IMR-90 (cell line): Measurements from ENCODE around the gene TTBK2.

Source experiments
- CEBPB ChIP-seq: IDR thresholded peaks from 2 replicates; pipeline ENCODE4 v1.6.1; 2012; ENCODE audit warnings: low read depth, low read length, improper control_type of control experiment
- CTCF ChIP-seq: conservative IDR thresholded peaks from 2 replicates; pipeline ENCODE4 v1.5.1; 2012; ENCODE audit warnings: mild to moderate bottlenecking, low read depth, low read length, improper control_type of control experiment
- FOS ChIP-seq: fragments of 150-350 bp; IDR thresholded peaks from 2 replicates; pipeline ENCODE4 v1.6.1; 2016; ENCODE audit warnings: low read depth, low read length
- MAFK ChIP-seq: IDR thresholded peaks from 2 replicates; pipeline ENCODE4 v1.6.1; 2012; ENCODE audit warnings: low read depth, low read length, improper control_type of control experiment
- MXI1 ChIP-seq: IDR thresholded peaks from 2 replicates; pipeline ENCODE4 v1.6.1; 2012; ENCODE audit warnings: low read depth, mild to moderate bottlenecking, low read length, moderate library complexity, borderline replicate concordance
- POLR2A ChIP-seq: IDR thresholded peaks from 2 replicates; pipeline ENCODE4 v1.6.1; 2012; ENCODE audit warnings: mild to moderate bottlenecking, low read depth, low read length
- RAD21 ChIP-seq: IDR thresholded peaks from 2 replicates; pipeline ENCODE4 v1.6.1; 2012; ENCODE audit warnings: low read length, improper control_type of control experiment
- RCOR1 ChIP-seq: IDR thresholded peaks from 2 replicates; pipeline ENCODE4 v1.6.1; 2012; ENCODE audit warnings: mild to moderate bottlenecking, low read length, improper control_type of control experiment; ENCODE audit not compliant: insufficient replicate concordance
- RFX5 ChIP-seq: IDR thresholded peaks from 2 replicates; pipeline ENCODE4 v1.8.0; 2012; ENCODE audit warnings: low read depth, mild to moderate bottlenecking, low read length, moderate library complexity
- TF ChIP-seq, protein P1 (sequence below): fragments of 150-350 bp; IDR thresholded peaks from 2 replicates; pipeline ENCODE4 v1.6.1; 2016; ENCODE audit warnings: low read depth, mild to moderate bottlenecking, low read length, moderate library complexity, borderline replicate concordance

GRCh38 chr15:42725331-42725903 lies 195.2 kb downstream of the TTBK2 start:
- TF ChIP-seq POLR2A (no peak), RFX5 (no peak), CTCF (no peak), RAD21 (no peak), CEBPB (no peak), MAFK (no peak), RCOR1 (no peak), MXI1 (no peak), FOS (no peak)
- TF ChIP-seq, protein P1, sequence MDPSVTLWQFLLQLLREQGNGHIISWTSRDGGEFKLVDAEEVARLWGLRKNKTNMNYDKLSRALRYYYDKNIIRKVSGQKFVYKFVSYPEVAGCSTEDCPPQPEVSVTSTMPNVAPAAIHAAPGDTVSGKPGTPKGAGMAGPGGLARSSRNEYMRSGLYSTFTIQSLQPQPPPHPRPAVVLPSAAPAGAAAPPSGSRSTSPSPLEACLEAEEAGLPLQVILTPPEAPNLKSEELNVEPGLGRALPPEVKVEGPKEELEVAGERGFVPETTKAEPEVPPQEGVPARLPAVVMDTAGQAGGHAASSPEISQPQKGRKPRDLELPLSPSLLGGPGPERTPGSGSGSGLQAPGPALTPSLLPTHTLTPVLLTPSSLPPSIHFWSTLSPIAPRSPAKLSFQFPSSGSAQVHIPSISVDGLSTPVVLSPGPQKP: no peak
